Measurements from ENCODE around the gene TRAF3.

DNA sequence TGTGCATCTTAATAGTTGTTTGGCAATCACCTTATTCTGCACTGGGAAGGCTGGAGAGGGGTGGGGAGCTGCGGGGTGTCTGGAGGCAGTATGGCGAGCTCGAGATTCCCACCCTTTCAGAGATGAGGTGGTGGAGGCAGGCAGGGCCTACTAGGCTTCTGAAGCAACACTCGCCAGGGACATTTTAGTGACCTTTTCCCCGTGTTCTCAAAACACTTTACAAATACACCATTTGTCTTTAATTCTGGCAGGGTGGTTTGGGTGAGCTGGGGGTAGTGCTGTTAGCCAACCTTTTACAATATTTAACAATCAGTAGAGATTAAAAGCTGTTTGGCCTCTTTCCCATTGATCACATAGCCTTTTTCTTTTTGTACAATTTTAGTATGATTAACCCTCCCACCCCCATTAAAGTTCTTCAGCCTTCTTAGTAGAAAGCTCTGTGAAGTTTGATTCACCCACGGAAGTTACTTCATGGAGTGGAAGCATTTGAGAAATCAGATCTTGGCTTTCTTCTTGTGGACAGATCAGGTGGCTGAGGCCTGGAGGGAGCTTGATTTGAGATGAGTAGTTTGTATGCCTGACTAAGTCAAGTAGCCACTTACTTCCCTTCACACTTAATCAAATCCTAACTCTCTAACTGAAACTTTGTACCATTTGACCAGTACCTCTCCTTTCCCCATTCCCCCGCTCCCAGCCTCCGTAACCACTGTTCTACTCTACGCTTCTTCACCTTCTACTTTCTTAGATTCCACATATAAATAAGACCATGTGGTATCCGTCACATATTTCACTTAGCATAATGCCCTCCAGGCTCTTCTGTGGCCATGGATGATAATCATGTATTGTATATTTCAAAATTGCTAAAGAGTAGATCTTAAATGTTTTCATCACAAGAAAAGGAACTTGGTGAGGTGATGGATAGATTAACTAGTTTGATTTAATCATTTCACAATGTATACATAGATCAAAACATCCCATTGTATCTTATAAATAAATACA is 41.0 kb downstream of the TRAF3 start:
- TF ChIP-seq POLR2A (IDR thresholded peaks at IDR 0.05) (no peak), POLR2AphosphoS5 (IDR thresholded peaks at IDR 0.05) (no peak)
- TF ChIP-seq, protein P1, sequence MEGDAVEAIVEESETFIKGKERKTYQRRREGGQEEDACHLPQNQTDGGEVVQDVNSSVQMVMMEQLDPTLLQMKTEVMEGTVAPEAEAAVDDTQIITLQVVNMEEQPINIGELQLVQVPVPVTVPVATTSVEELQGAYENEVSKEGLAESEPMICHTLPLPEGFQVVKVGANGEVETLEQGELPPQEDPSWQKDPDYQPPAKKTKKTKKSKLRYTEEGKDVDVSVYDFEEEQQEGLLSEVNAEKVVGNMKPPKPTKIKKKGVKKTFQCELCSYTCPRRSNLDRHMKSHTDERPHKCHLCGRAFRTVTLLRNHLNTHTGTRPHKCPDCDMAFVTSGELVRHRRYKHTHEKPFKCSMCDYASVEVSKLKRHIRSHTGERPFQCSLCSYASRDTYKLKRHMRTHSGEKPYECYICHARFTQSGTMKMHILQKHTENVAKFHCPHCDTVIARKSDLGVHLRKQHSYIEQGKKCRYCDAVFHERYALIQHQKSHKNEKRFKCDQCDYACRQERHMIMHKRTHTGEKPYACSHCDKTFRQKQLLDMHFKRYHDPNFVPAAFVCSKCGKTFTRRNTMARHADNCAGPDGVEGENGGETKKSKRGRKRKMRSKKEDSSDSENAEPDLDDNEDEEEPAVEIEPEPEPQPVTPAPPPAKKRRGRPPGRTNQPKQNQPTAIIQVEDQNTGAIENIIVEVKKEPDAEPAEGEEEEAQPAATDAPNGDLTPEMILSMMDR (IDR thresholded peaks at IDR 0.05 in 8 of 11, conservative IDR thresholded peaks at IDR 0.05 in 3 of 11), result no peak

Measured in spleen (tissue), 7 donors.